HCT116 (cell line): ENCODE results near the gene C9. TPM values are rescaled to one million over a fixed set of nuclear protein-coding genes. Genes with fewer than 3 reads are reported as not detected.

ENCODE experiments used
- ATAC-seq: fragments of 200-7000 bp; cut with Tn5 transposase; 2 replicates; pipeline ENCODE4 v1.9.1; 2020; ENCODE audit warnings: mild to moderate bottlenecking, moderate library complexity
- BruUV-seq: library from RNA; stranded (reverse); fragments of 400-500 nt; replicated peaks from 2 replicates; lab custom pipeline; 2021; lab: Mats Ljungman, UMichigan
- CTCF ChIA-PET: fragments of 300-600 bp; sonication (Branson Sonifier 250); formaldehyde crosslinking; loops from one replicate; lab custom pipeline; 2021; ENCODE audit warnings: antibody characterized with exemption; lab: Charles Lee
- POLR2A ChIA-PET: fragments of 300-600, 350-600 bp; sonication (Branson Sonifier 250); formaldehyde crosslinking; loops from one replicate; lab custom pipeline; 2021; ENCODE audit warnings: antibody characterized with exemption; lab: Charles Lee
- RAD21 ChIA-PET, 2 experiments: fragments of 300-600 bp; sonication (Branson Sonifier 250); formaldehyde crosslinking; loops; one replicate each; lab custom pipeline; 2023; ENCODE audit warnings: low total read pairs in 2 of 2; ENCODE audit not compliant: uncharacterized antibody in 2 of 2, unreplicated experiment in 2 of 2, low non-redundant PET in 1 of 2; lab: Charles Lee
- DNase-seq: peaks from one replicate; pipeline ENCODE4 v3.0.0-alpha.2; 2010; ENCODE audit warnings: low read depth, low spot score
- H2AFZ ChIP-seq: fragments of 200-600 bp; shearing (Covaris generic), sonication (generic); 2 replicates; pipeline ENCODE4 v1.6.1; 2017; ENCODE audit warnings: low read depth, mixed run types, mixed read lengths, antibody characterized with exemption, low read length; ENCODE audit not compliant: poor library complexity, severe bottlenecking
- H3K27ac ChIP-seq: 2 replicates; pipeline ENCODE4 v1.5.1; 2012; ENCODE audit warnings: low read depth, low read length
- H3K27me3 ChIP-seq: fragments of 200-600 bp; sonication (generic); 2 replicates; pipeline ENCODE4 v1.6.1; 2016; ENCODE audit warnings: mixed run types, low read length, mixed read lengths; ENCODE audit not compliant: insufficient read depth
- H3K36me3 ChIP-seq, 2 experiments: fragments of 200-500 bp in 1 of 2; fragments of 200-600 bp in 1 of 2; sonication (Bioruptor generic) in 1 of 2; sonication (generic) in 1 of 2; 2 replicates each; pipeline versions ENCODE4 v1.5.1 to v1.6.1; 2014 to 2016; ENCODE audit warnings: low read length in 2 of 2, inconsistent platforms in 1 of 2, mixed read lengths in 1 of 2, mixed run types in 1 of 2; ENCODE audit not compliant: insufficient read depth in 2 of 2, control insufficient read depth in 1 of 2
- H3K4me1 ChIP-seq, 2 experiments: fragments of 200-600 bp in 1 of 2; sonication (generic) in 1 of 2; 2 replicates each; pipeline versions ENCODE4 v1.5.1 to v1.6.1; 2012 to 2017; ENCODE audit warnings: low read length in 2 of 2, inconsistent platforms in 1 of 2, mild to moderate bottlenecking in 1 of 2, mixed read lengths in 1 of 2, mixed run types in 1 of 2, moderate library complexity in 1 of 2; ENCODE audit not compliant: insufficient read depth in 2 of 2, control insufficient read depth in 1 of 2
- H3K4me2 ChIP-seq: fragments of 200-600 bp; sonication (generic); 2 replicates; pipeline ENCODE4 v1.6.1; 2017; ENCODE audit warnings: mixed run types, low read length, mixed read lengths
- H3K4me3 ChIP-seq, 2 experiments: fragments of 200-600 bp in 1 of 2; sonication (generic) in 1 of 2; replicated peaks in 1 of 2; 2 replicates each; pipeline ENCODE4 v1.5.1; 2011 to 2016; ENCODE audit warnings: low read length in 2 of 2, control low read depth in 1 of 2, low read depth in 1 of 2, mild to moderate bottlenecking in 1 of 2, mixed read lengths in 1 of 2, mixed run types in 1 of 2
- H3K79me2 ChIP-seq: fragments of 200-600 bp; sonication (generic); 2 replicates; pipeline ENCODE4 v1.6.1; 2017; ENCODE audit warnings: mild to moderate bottlenecking, mixed run types, low read length, moderate library complexity, mixed read lengths; ENCODE audit not compliant: insufficient read depth
- H3K9ac ChIP-seq: fragments of 200-600 bp; sonication (generic); 2 replicates; pipeline ENCODE4 v1.6.1; 2016; ENCODE audit warnings: low read length, mixed read lengths
- H3K9me2 ChIP-seq: fragments of 200-600 bp; sonication (generic), shearing (Covaris generic); 2 replicates; pipeline ENCODE4 v1.6.1; 2017; ENCODE audit warnings: mixed run types, mild to moderate bottlenecking, moderate library complexity; ENCODE audit not compliant: insufficient read depth
- H3K9me3 ChIP-seq, 2 experiments: fragments of 200-500 bp in 1 of 2; fragments of 200-600 bp in 1 of 2; sonication (Bioruptor generic) in 1 of 2; sonication (generic) in 1 of 2; 2 replicates each; pipeline ENCODE4 v1.6.1; 2014 to 2017; ENCODE audit warnings: low read length in 2 of 2, mixed read lengths in 2 of 2, inconsistent platforms in 1 of 2, low read depth in 1 of 2, mild to moderate bottlenecking in 1 of 2, mixed run types in 1 of 2, moderate library complexity in 1 of 2; ENCODE audit not compliant: control insufficient read depth in 1 of 2, insufficient read depth in 1 of 2
- H4K20me1 ChIP-seq: fragments of 200-600 bp; sonication (generic), shearing (Covaris generic); 2 replicates; pipeline ENCODE4 v1.6.1; 2017; ENCODE audit warnings: mixed run types, mild to moderate bottlenecking, moderate library complexity; ENCODE audit not compliant: insufficient read depth
- CBX3 ChIP-seq: IDR thresholded peaks from 2 replicates; pipeline ENCODE4 v1.6.1; 2012; ENCODE audit warnings: low read depth
- EGR1 ChIP-seq: IDR thresholded peaks from 2 replicates; pipeline ENCODE4 v1.6.1; 2012; ENCODE audit warnings: low read depth
- ELF1 ChIP-seq: IDR thresholded peaks from 2 replicates; pipeline ENCODE4 v1.6.1; 2012; ENCODE audit warnings: low read depth, borderline replicate concordance
- EZH2phosphoT487 ChIP-seq: fragments of 200-600 bp; IDR thresholded peaks from 2 replicates; pipeline ENCODE4 v1.6.1; 2018; ENCODE audit warnings: antibody characterized with exemption, borderline replicate concordance
- FOSL1 ChIP-seq: IDR thresholded peaks from 2 replicates; pipeline ENCODE4 v1.6.1; 2012; ENCODE audit warnings: low read depth
- JUND ChIP-seq: IDR thresholded peaks from 2 replicates; pipeline ENCODE4 v1.6.1; 2012
- POLR2AphosphoS5 ChIP-seq: IDR thresholded peaks from 2 replicates; pipeline ENCODE4 v1.6.1; 2011; ENCODE audit warnings: mild to moderate bottlenecking, low read depth, low read length, moderate library complexity
- RAD21 ChIP-seq: IDR thresholded peaks from 2 replicates; pipeline ENCODE4 v1.6.1; 2012; ENCODE audit warnings: low read depth, mild to moderate bottlenecking
- SIN3A ChIP-seq: IDR thresholded peaks from 2 replicates; pipeline ENCODE4 v1.6.1; 2012; ENCODE audit warnings: low read depth
- SP1 ChIP-seq: IDR thresholded peaks from 2 replicates; pipeline ENCODE4 v1.6.1; 2012; ENCODE audit warnings: low read depth
- SRF ChIP-seq: IDR thresholded peaks from 2 replicates; pipeline ENCODE4 v1.6.1; 2012; ENCODE audit warnings: low read depth
- TCF7L2 ChIP-seq: IDR thresholded peaks from 2 replicates; pipeline ENCODE4 v1.7.0; 2011; ENCODE audit warnings: borderline replicate concordance, inconsistent platforms; ENCODE audit not compliant: insufficient read depth, insufficient read length; ENCODE audit errors: extremely low read depth
- YY1 ChIP-seq: IDR thresholded peaks from 2 replicates; pipeline ENCODE4 v1.6.1; 2011; ENCODE audit warnings: low read length, low read depth, moderate library complexity, mild to moderate bottlenecking; ENCODE audit not compliant: insufficient replicate concordance; ENCODE audit errors: extremely low read depth
- ZFX ChIP-seq: fragments of 450-650 bp; IDR thresholded peaks from 2 replicates; pipeline ENCODE4 v1.6.1; 2017
- ZNF274 ChIP-seq: fragments of 200-500 bp; sonication (Bioruptor generic); IDR thresholded peaks from 2 replicates; pipeline ENCODE4 v1.6.1; 2014; ENCODE audit warnings: mild to moderate bottlenecking, low read depth, low read length, inconsistent platforms
- intact Hi-C: fragments of 100-400 bp; cut with micrococcal nuclease; formaldehyde crosslinking; loops from 2 replicates; pipeline ENCODE4 v1.10.0; 2022
- total RNA-seq: library from RNA; stranded (reverse); gene quantifications from one replicate; pipeline ENCODE4 v1.2.1, GENCODE V29; 2021; ENCODE audit not compliant: unreplicated experiment
- TF ChIP-seq, protein P1 (sequence below): IDR thresholded peaks from 2 replicates; pipeline ENCODE4 v1.6.1; 2012
- TF ChIP-seq, protein P2 (sequence below): IDR thresholded peaks from 2 replicates; pipeline ENCODE4 v1.6.1; 2011; ENCODE audit warnings: mild to moderate bottlenecking, low read length, moderate library complexity; ENCODE audit not compliant: insufficient replicate concordance; ENCODE audit errors: extremely low read depth
- TF ChIP-seq, protein P3 (sequence below): IDR thresholded peaks from 2 replicates; pipeline ENCODE4 v1.6.1; 2012; ENCODE audit warnings: low read depth
- TF ChIP-seq, protein P4 (sequence below): IDR thresholded peaks from 2 replicates; pipeline ENCODE4 v1.6.1; 2012

C9 gene
- total RNA-seq, 1 experiment from 2014 or later: 0.34 TPM

DNA sequence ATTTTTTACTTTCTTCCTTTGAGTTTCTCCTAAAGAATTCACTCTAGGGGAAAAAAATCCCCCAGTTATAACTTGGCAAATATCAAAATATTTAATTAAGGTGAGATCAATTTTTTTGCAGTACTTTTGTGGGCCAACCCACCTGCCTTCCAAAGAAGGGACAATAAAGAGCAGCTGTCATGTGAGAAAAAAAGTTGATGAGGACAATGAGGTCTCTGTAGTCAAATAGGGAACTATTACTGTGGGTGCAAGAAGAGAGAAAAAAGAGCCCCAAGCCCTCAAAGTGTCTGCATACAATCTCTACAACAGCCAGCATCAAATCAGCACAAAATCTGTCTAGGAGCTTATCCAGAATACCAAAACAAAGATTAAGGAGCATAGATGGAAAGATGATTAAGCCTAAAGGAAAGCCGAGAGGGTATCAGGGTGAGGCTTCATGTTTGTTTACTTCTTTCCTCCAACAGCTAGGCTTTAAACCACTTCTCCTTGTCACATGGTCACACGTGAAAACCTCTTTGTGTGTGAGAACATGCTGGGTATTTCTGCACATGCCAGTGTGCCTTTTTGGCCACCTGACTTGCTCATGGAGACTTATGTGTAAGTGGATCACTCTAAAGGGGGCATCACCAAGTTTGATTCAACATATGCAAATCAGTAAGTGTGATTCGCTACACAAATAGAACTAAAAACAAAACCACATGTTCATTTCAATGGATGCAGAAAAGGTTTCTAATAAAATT is 125.8 kb downstream of the C9 start:
- POLR2A ChIA-PET: no interaction called here
- ATAC-seq: no peak
- Histone ChIP-seq H3K36me3 (no peaks in the 10 kb centered on the region), H3K4me1 (no peaks in the 10 kb centered on the region), H3K27me3 (no peaks in the 10 kb centered on the region), H3K27ac (no peak overlapping the region), H3K9me2 (no peaks in the 10 kb centered on the region), H3K4me3 (no peak overlapping the region), H3K79me2 (no peaks in the 10 kb centered on the region), H4K20me1 (no peaks in the 10 kb centered on the region), H3K9ac (no peak overlapping the region), H3K9me3 (no peaks in the 10 kb centered on the region), H2AFZ (no peak overlapping the region), H3K4me2 (no peak overlapping the region)
- TF ChIP-seq ELF1 (no peak), EZH2phosphoT487 (no peak), TCF7L2 (no peak), ZNF274 (no peak), ZFX (no peak), FOSL1 (no peak), EGR1 (no peak), POLR2AphosphoS5 (no peak), CBX3 (no peak), RAD21 (no peak), SIN3A (no peak), JUND (no peak), SRF (no peak), SP1 (no peak), YY1 (no peak)
- TF ChIP-seq, protein P1, sequence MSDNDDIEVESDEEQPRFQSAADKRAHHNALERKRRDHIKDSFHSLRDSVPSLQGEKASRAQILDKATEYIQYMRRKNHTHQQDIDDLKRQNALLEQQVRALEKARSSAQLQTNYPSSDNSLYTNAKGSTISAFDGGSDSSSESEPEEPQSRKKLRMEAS: no peak
- TF ChIP-seq, protein P2, sequence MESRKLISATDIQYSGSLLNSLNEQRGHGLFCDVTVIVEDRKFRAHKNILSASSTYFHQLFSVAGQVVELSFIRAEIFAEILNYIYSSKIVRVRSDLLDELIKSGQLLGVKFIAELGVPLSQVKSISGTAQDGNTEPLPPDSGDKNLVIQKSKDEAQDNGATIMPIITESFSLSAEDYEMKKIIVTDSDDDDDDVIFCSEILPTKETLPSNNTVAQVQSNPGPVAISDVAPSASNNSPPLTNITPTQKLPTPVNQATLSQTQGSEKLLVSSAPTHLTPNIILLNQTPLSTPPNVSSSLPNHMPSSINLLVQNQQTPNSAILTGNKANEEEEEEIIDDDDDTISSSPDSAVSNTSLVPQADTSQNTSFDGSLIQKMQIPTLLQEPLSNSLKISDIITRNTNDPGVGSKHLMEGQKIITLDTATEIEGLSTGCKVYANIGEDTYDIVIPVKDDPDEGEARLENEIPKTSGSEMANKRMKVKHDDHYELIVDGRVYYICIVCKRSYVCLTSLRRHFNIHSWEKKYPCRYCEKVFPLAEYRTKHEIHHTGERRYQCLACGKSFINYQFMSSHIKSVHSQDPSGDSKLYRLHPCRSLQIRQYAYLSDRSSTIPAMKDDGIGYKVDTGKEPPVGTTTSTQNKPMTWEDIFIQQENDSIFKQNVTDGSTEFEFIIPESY: no peak
- TF ChIP-seq, protein P3, sequence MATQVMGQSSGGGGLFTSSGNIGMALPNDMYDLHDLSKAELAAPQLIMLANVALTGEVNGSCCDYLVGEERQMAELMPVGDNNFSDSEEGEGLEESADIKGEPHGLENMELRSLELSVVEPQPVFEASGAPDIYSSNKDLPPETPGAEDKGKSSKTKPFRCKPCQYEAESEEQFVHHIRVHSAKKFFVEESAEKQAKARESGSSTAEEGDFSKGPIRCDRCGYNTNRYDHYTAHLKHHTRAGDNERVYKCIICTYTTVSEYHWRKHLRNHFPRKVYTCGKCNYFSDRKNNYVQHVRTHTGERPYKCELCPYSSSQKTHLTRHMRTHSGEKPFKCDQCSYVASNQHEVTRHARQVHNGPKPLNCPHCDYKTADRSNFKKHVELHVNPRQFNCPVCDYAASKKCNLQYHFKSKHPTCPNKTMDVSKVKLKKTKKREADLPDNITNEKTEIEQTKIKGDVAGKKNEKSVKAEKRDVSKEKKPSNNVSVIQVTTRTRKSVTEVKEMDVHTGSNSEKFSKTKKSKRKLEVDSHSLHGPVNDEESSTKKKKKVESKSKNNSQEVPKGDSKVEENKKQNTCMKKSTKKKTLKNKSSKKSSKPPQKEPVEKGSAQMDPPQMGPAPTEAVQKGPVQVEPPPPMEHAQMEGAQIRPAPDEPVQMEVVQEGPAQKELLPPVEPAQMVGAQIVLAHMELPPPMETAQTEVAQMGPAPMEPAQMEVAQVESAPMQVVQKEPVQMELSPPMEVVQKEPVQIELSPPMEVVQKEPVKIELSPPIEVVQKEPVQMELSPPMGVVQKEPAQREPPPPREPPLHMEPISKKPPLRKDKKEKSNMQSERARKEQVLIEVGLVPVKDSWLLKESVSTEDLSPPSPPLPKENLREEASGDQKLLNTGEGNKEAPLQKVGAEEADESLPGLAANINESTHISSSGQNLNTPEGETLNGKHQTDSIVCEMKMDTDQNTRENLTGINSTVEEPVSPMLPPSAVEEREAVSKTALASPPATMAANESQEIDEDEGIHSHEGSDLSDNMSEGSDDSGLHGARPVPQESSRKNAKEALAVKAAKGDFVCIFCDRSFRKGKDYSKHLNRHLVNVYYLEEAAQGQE: no peak
- TF ChIP-seq, protein P4, sequence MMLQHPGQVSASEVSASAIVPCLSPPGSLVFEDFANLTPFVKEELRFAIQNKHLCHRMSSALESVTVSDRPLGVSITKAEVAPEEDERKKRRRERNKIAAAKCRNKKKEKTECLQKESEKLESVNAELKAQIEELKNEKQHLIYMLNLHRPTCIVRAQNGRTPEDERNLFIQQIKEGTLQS: no peak
- CTCF ChIA-PET: no interaction called here
- BruUV-seq: no TSS peak
- DNase-seq: no peak
- intact Hi-C loops: no loop called here
- RAD21 ChIA-PET: no interaction called here
